Muscle layer of duodenum (tissue), 2 donors: ENCODE results near the gene R3HDM2.

Experiments used
- H3K27ac ChIP-seq: one replicate; pipeline ENCODE4 v1.7.0; 2013; ENCODE audit warnings: mild to moderate bottlenecking, low read length
- H3K27me3 ChIP-seq: one replicate; pipeline ENCODE4 v1.7.0; 2013; ENCODE audit warnings: low read depth, mild to moderate bottlenecking, control low read depth, low read length
- H3K36me3 ChIP-seq, 2 donors: one replicate each; pipeline ENCODE4 v1.7.0; 2013; ENCODE audit warnings: low read length in 2 of 2, control low read depth in 1 of 2, mild to moderate bottlenecking in 1 of 2; ENCODE audit not compliant: insufficient read depth in 2 of 2, control insufficient read depth in 1 of 2
- H3K4me1 ChIP-seq, 2 donors: one replicate each; pipeline ENCODE4 v1.7.0; 2013; ENCODE audit warnings: low read length in 2 of 2, mild to moderate bottlenecking in 2 of 2, control low read depth in 1 of 2, moderate library complexity in 1 of 2; ENCODE audit not compliant: insufficient read depth in 2 of 2, control insufficient read depth in 1 of 2
- H3K4me3 ChIP-seq, 2 donors: one replicate each; pipeline ENCODE4 v1.7.0; 2013; ENCODE audit warnings: low read length in 2 of 2, low read depth in 1 of 2, mild to moderate bottlenecking in 1 of 2
- H3K9me3 ChIP-seq, 2 donors: one replicate each; pipeline ENCODE4 v1.7.0; 2013; ENCODE audit warnings: low read length in 2 of 2, control low read depth in 1 of 2, mild to moderate bottlenecking in 1 of 2; ENCODE audit not compliant: control insufficient read depth in 1 of 2
- donor health status: healthy.

The R3HDM2 gene

DNA sequence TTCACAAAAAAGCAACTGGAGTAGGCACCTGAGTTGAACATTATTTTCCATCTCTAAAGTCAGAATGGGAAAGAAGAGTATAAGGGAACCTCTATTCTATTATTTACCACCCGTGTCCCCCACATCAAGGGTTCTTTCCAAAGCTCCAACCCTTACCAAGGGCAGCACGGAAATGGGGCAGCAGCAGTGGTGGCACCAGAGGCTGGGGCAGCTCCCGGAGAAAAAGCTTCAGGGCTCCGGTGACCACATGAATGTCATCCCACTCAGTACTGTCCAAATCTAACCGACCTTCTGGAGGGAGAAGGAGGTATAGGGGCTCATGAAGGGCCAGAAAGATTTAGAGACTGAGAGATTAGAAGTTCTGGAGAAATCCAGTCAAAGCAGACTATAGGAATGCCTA, 43.0 kb upstream of the R3HDM2 start:
- H3K27ac ChIP-seq, result no peak overlapping the region
- H3K27me3 ChIP-seq, result peaks cover 4% of the 10 kb centered on the region
- H3K4me1 ChIP-seq, result peaks cover 0 to 14% of the 10 kb centered on the region in 2 donors
- H3K4me3 ChIP-seq, result no peak overlapping the region
- no peaks in the 10 kb centered on the region for H3K36me3 ChIP-seq
- no peaks in the 10 kb centered on the region for H3K9me3 ChIP-seq

DNA sequence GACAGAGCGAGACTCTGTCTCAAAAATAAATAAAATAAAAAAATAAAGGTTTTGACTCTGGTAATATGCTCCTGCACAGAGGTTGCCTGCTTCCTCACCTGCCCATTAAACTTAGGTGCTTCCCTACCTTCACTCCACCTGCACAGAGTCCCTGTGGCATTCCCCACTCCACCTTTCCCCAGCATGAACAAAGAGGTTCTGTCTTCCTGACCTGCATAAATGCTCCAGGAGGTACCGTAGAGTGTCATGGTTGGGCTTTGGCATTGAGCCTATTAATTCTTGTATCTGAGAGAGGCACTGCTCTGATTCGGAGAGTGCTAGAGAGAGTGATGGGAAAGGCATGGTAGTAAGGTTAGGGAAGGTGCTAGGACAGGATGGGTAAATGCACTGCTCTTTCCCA, 42.5 kb upstream of the R3HDM2 start:
- Histone ChIP-seq H3K4me1 (peaks cover 0 to 14% of the 10 kb centered on the region in 2 donors), H3K27me3 (peaks cover 4% of the 10 kb centered on the region), H3K4me3 (no peak overlapping the region), H3K9me3 (no peaks in the 10 kb centered on the region), H3K27ac (no peak overlapping the region), H3K36me3 (no peaks in the 10 kb centered on the region)

DNA sequence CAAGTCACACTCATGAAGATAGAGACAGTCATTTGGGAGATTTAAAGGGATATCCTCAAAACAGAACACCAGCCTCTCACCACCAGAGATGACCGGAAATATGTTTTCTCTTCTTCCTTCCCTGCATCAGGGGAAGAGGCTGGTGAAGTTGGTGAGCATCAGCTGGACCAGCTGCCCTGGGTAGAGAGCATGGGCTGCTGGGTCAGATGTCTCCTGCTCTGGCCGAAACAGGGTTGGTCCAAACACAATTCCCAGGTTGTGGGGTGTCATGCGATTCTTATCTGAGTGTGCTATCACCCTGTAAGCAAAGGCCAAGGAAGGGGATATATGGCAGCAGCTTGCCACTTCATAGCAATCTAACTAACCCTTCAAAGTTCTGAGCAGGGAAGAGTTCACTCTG, 41.5 kb upstream of the R3HDM2 start:
- no peaks in the 10 kb centered on the region for H3K36me3 ChIP-seq
- no peak overlapping the region for H3K27ac ChIP-seq
- H3K4me1 ChIP-seq, result peaks cover 0 to 14% of the 10 kb centered on the region in 2 donors
- peaks cover 4% of the 10 kb centered on the region for H3K27me3 ChIP-seq
- H3K9me3 ChIP-seq, result no peaks in the 10 kb centered on the region
- no peak overlapping the region for H3K4me3 ChIP-seq

DNA sequence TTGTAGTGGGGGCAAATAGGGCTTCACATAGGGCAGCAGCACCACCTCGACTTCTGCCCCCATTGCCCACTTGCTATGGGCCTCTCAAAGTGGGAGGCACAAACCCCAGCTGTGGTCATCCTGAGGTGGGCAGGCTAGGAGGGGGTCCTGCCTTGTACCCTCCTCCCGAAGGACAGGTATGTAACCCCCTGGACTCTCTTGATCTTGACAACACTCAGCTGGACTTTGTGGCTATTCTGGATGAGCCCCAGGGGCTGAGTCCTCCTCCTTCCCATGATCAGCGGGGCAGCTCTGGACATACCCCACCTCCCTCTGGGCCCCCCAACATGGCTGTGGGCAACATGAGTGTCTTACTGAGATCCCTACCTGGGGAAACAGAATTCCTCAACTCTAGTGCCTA, 40.8 kb upstream of the R3HDM2 start:
- H3K4me3 ChIP-seq, result no peak overlapping the region
- H3K9me3 ChIP-seq, result no peaks in the 10 kb centered on the region
- peaks cover 4% of the 10 kb centered on the region for H3K27me3 ChIP-seq
- H3K4me1 ChIP-seq, result peaks cover 0 to 14% of the 10 kb centered on the region in 2 donors
- no peaks in the 10 kb centered on the region for H3K36me3 ChIP-seq
- H3K27ac ChIP-seq, result peak overlapping the region; percentile 15

DNA sequence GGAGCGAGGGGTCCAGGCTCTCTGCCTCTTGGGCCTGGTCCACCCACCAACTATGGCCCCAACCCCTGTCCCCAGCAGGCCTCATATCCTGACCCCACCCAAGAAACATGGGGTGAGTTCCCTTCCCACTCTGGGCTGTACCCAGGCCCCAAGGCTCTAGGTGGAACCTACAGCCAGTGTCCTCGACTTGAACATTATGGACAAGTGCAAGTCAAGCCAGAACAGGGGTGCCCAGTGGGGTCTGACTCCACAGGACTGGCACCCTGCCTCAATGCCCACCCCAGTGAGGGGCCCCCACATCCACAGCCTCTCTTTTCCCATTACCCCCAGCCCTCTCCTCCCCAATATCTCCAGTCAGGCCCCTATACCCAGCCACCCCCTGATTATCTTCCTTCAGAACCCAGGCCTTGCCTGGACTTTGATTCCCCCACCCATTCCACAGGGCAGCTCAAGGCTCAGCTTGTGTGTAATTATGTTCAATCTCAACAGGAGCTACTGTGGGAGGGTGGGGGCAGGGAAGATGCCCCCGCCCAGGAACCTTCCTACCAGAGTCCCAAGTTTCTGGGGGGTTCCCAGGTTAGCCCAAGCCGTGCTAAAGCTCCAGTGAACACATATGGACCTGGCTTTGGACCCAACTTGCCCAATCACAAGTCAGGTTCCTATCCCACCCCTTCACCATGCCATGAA, 40.3 kb upstream of the R3HDM2 start:
- Histone ChIP-seq H3K36me3 (no peaks in the 10 kb centered on the region), H3K27ac (peak overlapping the region; percentile 15), H3K4me1 (peaks cover 0 to 12% of the 10 kb centered on the region in 2 donors), H3K4me3 (no peak overlapping the region), H3K27me3 (no peaks in the 10 kb centered on the region), H3K9me3 (no peaks in the 10 kb centered on the region)

DNA sequence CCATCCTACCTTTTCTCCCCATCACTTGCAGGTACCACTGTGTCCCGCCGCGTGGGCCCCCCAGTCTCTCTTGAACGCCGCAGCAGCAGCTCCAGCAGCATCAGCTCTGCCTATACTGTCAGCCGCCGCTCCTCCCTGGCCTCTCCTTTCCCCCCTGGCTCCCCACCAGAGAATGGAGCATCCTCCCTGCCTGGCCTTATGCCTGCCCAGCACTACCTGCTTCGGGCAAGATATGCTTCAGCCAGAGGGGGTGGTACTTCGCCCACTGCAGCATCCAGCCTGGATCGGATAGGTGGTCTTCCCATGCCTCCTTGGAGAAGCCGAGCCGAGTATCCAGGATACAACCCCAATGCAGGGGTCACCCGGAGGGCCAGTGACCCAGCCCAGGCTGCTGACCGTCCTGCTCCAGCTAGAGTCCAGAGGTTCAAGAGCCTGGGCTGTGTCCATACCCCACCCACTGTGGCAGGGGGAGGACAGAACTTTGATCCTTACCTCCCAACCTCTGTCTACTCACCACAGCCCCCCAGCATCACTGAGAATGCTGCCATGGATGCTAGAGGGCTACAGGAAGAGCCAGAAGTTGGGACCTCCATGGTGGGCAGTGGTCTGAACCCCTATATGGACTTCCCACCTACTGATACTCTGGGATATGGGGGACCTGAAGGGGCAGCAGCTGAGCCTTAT, 39.6 kb upstream of the R3HDM2 start:
- Histone ChIP-seq H3K4me1 (peaks cover 0 to 5% of the 10 kb centered on the region in 2 donors), H3K27me3 (no peaks in the 10 kb centered on the region), H3K4me3 (no peak overlapping the region), H3K36me3 (no peaks in the 10 kb centered on the region), H3K9me3 (no peaks in the 10 kb centered on the region), H3K27ac (no peak overlapping the region)

DNA sequence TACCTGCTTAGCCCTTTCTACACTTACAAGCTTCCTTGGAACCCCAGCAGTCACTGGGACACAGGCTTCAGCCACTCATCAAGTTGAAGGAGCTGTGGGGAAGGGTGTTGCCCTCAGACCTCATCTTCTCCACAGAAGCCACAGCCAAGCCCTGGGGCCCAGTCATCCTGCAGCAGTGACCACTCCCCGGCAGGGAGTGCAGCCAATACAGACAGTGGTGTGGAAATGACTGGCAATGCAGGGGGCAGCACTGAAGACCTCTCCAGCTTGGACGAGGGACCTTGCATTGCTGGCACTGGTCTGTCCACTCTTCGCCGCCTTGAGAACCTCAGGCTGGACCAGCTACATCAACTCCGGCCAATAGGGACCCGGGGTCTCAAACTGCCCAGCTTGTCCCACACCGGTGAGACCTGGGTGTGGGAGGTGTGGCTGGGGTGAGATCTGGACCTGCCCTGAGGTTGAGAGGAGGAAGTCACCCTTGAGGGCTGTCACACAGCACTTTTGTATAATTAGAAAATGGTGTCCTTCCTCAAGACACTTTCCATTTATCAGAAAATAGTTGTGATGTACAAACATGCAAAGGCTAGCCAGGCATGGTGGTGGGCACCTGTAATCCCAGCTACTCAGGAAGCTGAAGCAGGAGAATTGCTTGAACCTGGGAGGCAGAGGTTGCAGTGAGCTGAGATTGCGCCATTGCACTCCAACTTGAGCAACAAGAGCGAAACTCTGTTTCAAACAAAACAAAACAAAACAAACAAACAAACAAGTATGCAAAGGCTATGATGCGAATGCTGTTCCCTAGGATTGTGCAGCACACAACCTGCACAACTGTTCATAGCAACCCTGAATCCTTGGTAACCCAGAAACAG, 38.7 kb upstream of the R3HDM2 start:
- no peak overlapping the region for H3K4me3 ChIP-seq
- no peaks in the 10 kb centered on the region for H3K4me1 ChIP-seq
- H3K27me3 ChIP-seq, result no peaks in the 10 kb centered on the region
- H3K9me3 ChIP-seq, result no peaks in the 10 kb centered on the region
- H3K27ac ChIP-seq, result no peak overlapping the region
- no peaks in the 10 kb centered on the region for H3K36me3 ChIP-seq

DNA sequence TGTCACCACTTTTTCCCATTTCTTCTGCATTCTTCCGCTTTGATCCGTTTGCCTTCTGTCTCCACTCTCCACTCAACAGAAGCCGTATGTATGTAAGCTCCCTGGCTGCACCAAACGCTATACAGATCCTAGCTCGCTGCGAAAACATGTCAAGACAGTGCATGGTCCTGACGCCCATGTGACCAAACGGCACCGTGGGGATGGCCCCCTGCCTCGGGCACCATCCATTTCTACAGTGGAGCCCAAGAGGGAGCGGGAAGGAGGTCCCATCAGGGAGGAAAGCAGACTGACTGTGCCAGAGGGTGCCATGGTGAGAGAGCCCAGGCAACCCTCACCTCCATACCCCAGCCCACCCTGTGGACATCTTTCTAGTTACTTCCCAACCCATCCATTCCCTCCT, 37.1 kb upstream of the R3HDM2 start:
- H3K36me3 ChIP-seq, result no peaks in the 10 kb centered on the region
- no peaks in the 10 kb centered on the region for H3K27me3 ChIP-seq
- no peak overlapping the region for H3K27ac ChIP-seq
- no peak overlapping the region for H3K4me3 ChIP-seq
- H3K4me1 ChIP-seq, result no peaks in the 10 kb centered on the region
- no peaks in the 10 kb centered on the region for H3K9me3 ChIP-seq

DNA sequence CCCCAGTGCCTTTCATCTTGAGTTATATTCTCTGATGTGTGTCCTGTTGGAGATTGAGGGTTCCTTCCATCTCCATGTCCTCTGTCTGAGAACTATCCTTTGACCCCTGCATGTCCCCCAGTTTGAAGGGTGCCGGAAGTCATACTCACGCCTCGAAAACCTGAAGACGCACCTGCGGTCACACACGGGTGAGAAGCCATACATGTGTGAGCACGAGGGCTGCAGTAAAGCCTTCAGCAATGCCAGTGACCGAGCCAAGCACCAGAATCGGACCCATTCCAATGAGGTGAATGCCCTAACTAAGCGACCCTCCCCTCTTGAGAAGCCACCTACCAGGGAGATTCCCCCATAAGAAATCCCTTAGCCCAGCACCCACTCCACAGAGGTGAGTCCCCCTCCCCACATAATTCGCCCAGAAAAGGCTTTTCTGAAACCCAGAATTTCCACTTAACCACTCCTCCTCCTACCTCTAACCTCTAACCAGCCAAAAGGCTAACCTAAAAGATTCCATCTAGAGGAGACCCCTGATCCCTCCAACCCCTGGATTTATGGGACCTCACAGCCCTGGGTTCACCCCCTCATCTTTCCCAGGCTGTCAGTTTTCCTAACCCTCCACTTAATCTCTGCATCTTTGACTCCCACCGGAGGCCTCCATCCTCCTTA, 36.5 kb upstream of the R3HDM2 start:
- H3K4me3 ChIP-seq, result no peak overlapping the region
- H3K9me3 ChIP-seq, result no peaks in the 10 kb centered on the region
- H3K4me1 ChIP-seq, result no peaks in the 10 kb centered on the region
- no peaks in the 10 kb centered on the region for H3K36me3 ChIP-seq
- H3K27me3 ChIP-seq, result no peaks in the 10 kb centered on the region
- H3K27ac ChIP-seq, result no peak overlapping the region

DNA sequence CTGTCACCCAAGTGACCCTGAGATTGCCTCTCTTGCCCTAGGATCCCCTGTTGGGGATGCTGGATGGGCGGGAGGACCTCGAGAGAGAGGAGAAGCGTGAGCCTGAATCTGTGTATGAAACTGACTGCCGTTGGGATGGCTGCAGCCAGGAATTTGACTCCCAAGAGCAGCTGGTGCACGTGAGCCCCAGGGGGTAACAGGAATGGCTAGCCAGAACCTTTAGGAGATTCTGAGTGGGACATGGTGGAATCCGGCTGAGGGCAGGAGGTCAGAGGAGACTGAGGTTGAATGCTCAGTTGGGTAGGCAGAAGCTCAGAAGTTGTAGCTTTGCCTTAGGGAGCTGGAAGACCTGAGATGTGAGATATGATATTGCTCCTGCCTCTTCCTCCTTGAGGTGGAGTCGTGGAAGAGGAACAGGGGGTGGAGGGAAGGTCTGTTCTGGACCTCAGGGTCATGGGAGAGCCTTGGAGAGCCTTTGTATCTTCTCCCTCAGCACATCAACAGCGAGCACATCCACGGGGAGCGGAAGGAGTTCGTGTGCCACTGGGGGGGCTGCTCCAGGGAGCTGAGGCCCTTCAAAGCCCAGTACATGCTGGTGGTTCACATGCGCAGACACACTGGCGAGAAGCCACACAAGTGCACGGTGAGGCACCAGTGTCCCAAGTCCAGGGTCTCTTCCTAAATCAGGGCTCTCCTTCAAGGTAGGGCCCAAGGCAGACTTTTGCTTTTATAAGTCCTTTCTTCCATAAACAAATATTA, 35.1 kb upstream of the R3HDM2 start:
- H3K27ac ChIP-seq, result no peak overlapping the region
- no peaks in the 10 kb centered on the region for H3K9me3 ChIP-seq
- peaks cover 5% of the 10 kb centered on the region for H3K27me3 ChIP-seq
- H3K4me1 ChIP-seq, result peaks cover under 1 to 12% of the 10 kb centered on the region in 2 donors
- no peak overlapping the region for H3K4me3 ChIP-seq
- H3K36me3 ChIP-seq, result no peaks in the 10 kb centered on the region
